ENCODE results near the gene SMIM10L2A.
"Not testable (repeated sequence)": the region's sequence is repeated elsewhere in the genome, so short reads cannot be mapped to it uniquely, and the experiment has no call there.

SMIM10L2A gene

GRCh38 chrX:135421932-135422809 lies at the start of gene SMIM10L2A:
TSS of gene SMIM10L2A (plus strand) at chrX:135421944. CDS start at chrX:135422132, 188 bp downstream.
- no peak for DNase-seq (ENCODE audit: low spot score)

DNA sequence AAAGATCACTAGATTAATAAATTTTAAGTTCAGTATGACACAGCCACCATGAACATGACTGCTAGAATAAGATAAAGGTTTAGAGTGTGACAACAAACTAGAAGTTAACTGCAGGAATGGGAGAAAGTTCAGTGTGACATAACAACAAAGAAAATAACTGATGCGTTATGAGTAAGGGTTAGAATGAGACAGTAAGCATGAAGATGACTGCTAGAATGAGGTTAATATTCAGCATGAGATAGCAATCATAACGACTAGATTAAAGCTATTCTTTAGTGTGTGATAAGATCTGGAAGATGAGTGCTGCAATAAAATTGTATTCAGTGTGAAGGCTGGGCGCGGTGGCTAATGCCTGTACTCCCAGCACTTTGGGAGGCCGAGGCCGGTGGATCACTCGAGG lies 48.4 kb upstream of the SMIM10L2A start:
- no peak for DNase-seq (ENCODE audit: low spot score)

DNA sequence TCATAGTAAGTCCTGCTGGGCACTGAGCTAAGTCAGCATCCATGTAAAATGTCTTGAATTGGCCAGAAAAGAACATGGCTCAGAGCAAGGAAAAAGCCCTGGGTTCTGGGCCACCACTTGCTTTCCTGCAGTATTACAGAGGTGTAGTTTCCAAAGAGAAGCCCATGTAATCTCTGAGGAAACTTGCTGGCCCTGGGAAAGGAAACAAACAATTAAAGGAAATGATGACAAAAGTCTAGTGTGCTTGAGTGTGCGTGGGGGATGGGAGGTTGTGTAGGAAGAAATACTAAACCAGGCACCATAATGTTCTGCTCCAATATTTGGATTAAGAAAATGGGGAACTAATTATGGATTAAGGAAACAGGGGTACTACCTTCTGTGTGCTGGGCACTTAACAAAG lies 39.5 kb upstream of the SMIM10L2A start:
- no peak for DNase-seq (ENCODE audit: low spot score)

GRCh38 chrX:135383249-135383648 lies 38.5 kb upstream of the SMIM10L2A start:
- DNase-seq (ENCODE audit: low spot score), result no peak

- no peak for DNase-seq (ENCODE audit: low spot score)
Measured at GRCh38 chrX:135384161-135384836, 37.4 kb upstream of the SMIM10L2A start.

- no peak for DNase-seq (ENCODE audit: low spot score)
Measured at GRCh38 chrX:135388841-135389240, 32.9 kb upstream of the SMIM10L2A start.

GRCh38 chrX:135389243-135389642 lies 32.5 kb upstream of the SMIM10L2A start:
- DNase-seq (ENCODE audit: low spot score), result no peak

DNA sequence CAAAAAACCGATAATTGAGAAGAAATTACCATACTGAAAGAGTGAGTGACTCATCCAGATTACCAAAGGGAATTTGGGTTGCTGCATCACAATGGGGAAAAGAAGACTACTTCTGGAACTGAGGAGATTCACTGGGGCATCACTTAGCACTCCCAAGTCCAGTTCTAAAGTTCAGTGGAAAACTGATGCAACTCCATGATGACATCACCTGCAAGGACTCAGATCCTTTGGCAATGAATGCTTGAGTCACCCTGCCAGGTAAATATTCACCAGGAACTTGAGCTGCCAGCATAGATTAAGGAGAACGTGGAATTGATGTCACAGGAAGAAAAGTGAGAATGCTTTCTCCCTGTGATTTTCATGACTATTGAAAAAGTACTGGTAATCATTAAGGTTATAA lies 32.0 kb upstream of the SMIM10L2A start:
- DNase-seq (ENCODE audit: low spot score), result no peak

DNA sequence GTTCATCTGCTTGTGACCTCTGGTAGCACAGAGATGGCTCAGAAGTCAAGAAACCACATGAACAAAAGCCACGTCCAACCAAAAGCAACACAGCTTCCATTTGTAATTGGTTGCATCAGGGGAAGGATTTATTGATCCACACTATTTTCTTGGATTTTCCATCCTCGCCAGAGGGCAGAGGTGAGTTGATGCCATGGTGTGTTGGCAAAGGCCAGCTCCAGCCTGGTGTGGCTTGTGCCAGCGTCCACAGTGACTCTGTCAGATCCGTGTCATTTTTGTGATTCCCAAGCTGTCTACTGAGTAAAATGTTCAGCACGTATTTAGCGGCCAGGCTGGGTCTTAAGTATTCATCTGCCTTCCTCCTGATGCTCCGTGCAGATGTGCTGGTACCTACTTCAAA lies 30.0 kb upstream of the SMIM10L2A start:
- no peak for DNase-seq (ENCODE audit: low spot score)

GRCh38 chrX:135393051-135393450 lies 28.7 kb upstream of the SMIM10L2A start:
- no peak for DNase-seq (ENCODE audit: low spot score)

DNA sequence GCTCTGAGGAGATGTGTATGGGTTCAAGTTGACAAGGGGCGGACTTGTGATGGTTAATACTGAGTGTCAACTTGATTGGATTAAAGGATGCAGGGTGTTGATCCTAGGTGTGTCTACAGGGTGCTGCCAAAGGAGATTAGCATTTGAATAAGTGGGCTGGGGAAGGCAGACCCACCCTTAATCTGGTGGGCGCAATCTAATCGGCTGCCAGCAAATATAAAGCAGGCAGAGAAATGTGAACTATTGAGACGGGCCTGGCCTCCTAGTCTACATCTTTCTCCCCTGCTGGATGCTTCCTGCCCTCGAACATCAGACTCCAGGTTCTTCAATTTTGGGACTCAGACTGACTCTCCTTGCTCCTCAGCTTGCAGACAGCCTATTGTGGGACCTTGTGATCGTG lies 26.7 kb upstream of the SMIM10L2A start:
- DNase-seq (ENCODE audit: low spot score), result no peak

DNA sequence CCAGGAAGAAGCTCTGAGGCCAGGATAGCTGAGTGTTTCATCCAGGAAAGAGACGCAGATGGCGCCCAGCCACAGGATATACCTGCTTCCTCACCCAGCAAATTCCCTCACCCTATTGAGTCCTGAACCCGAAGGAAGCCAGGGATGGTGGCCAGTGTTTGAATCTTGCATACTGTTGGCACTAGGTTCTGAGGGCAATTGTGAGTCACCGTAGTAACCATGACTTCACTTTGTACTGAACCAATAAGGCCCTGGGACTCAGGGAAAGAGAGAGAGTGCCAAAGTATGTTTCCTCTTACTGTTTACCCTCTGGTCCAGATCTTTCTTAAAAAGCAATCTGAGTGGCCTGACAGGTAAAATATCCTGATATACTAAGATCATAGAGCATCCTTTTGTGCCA lies 25.6 kb upstream of the SMIM10L2A start:
- no peak for DNase-seq (ENCODE audit: low spot score)

GRCh38 chrX:135396566-135396965 lies 25.2 kb upstream of the SMIM10L2A start:
- DNase-seq (ENCODE audit: low spot score), result no peak

DNA sequence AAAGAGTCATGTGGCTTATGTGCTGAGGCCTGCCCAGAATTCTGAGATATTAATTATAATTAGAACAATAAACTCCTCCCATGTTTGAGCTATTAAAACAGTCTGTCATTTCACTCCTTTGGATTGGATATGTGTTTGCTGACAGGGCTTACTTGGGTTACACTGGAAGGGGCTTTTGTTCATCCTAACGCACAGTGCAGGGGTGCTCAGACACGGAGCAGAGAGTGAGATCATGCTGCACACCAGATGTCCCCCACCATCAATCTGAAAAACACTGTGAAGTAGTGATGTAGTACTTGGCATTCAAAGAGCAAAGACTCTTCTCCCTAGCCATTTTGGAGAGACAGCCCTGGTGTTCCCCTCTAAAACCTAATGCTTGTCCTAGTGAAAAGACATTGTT lies 24.1 kb upstream of the SMIM10L2A start:
- no peak for DNase-seq (ENCODE audit: low spot score)

GRCh38 chrX:135403374-135403773 lies 18.4 kb upstream of the SMIM10L2A start:
- DNase-seq (ENCODE audit: low spot score), result no peak

DNA sequence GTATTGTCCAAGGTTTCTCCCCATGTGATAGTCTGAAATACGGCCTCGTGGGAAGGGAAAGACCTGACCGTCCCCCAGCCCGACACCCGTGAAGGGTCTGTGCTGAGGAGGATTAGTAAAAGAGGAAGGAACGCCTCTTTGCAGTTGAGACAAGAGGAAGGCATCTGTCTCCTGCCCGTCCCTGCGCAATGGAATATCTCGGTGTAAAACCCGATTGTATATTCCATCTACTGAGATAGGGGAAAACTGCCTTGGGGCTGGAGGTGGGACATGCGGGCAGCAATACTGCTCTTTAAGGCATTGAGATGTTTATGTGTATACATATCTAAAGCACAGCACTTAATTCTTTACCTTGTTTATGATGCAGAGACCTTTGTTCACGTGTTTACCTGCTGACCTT lies 15.3 kb upstream of the SMIM10L2A start:
- DNase-seq (ENCODE audit: low spot score), result not testable (repeated sequence)

DNA sequence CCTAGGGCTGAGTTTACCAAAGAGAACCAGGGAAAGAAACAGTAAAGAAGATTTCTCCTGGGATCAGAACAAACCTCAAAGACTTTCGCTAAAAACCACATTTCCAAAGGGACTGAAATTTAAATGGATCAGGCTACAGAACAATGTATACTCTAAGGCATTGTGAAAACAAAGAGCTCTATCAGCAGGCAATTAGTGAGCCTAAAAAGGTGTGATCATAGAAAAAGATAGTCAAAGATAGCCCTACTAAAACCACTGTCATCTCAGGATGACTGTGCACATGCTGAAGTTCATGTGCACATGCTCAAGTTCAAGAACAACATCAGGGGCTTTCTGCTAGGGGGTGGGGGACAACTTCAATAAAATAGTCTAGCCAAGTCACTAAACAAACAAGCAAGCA lies 12.9 kb upstream of the SMIM10L2A start:
- DNase-seq (ENCODE audit: low spot score), result no peak

- DNase-seq (ENCODE audit: low spot score), result no peak
Measured at GRCh38 chrX:135410861-135411627, 10.7 kb upstream of the SMIM10L2A start.

DNA sequence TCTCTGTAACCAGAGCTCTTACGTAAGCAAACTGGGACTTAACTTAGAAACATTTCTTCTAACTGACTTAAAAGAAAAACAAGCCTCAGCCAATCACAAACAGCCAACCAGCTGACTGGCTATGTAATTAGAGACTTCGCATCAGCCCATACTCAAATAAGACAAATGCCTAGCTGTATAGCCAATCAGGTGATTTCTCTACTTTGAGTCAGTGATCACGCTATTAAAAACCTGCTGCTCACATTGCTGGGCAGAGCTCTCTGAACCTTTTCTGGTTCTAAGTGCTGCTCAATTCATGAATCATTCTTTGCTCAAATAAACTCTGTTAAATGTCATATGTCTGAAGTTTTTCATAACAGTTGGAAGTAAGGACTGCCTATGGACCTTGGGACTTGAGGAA lies 9.9 kb upstream of the SMIM10L2A start:
- DNase-seq (ENCODE audit: low spot score), result no peak

DNA sequence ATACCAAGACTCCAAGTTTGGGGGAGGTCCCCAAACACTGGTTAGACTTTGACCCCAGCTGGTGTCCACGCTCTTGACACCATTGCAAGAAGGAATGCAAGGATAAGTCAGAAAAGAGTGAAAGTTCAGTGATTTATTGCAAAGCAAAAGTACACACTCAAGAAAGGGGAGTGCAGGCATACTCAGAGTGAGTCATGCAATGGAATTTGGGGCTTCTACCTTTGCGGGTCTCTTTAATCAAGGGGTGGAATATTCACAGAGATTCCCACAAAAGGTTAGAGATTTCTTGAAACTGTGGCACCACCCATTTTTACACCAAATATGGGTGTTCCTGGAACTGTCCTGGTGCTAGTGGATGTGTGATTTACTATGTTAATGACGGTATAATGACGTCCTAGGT lies 5.2 kb upstream of the SMIM10L2A start:
- DNase-seq (ENCODE audit: low spot score), result no peak

GRCh38 chrX:135420831-135421230 lies 913 bp upstream of the SMIM10L2A start:
- no peak for DNase-seq (ENCODE audit: low spot score)

DNA sequence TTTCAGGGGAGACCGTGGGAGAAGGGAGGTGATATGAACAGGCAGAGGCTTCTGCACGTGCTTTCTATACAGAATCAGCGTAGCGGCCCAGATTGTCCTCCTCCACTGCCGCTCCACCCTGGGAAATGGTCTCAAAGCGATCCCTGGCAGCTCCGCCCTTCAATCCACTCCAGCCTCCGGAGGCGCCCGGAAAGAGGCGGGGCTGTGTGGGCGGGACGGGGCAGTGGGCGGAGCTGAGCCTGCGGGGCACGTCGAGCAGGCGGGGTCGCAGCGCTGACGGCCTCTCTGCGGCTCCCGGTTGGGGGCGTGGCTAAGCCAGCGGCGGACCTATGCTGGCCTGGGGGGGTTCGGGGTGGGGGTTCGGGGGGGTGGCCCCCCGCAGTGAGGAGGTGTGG lies 210 bp upstream of the SMIM10L2A start:
- DNase-seq (ENCODE audit: low spot score), result peak; percentile 69

DNA sequence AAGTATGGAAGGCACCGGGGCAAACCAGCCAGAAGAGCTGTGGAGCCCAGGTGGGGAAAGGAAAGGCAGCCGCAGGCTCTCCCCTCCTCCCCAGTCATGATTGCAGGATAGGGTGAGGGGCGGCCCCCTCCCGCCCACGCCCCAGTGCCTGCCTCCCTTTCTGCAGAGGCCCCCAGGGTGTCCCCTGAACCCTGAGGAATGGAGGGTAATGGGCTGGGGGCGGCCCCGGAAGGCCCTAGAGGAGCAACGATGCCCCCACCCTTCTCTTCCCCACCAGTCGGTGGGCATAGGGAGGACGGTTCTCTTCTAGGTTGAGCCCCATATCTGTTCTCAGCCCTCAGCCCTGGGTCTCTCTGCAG lies 1.0 kb downstream of the SMIM10L2A start:
- DNase-seq (ENCODE audit: low spot score), result not testable (repeated sequence)

All from hematopoietic multipotent progenitor cell treated with erythropoietin and hydrocortisone succinate and interleukin-3 and kit ligand, for 17 days (in vitro differentiated cells).